GM12864 (cell line): ENCODE results near the gene CDKN2D.
A peak's percentile ranks its signal among the peaks of the same experiment; 100 is the strongest.

Experiments used
- DNase-seq: peaks from one replicate; pipeline ENCODE4 v3.0.0-alpha.2; 2011; ENCODE audit warnings: low read depth
- H3K4me3 ChIP-seq: 2 replicates; pipeline ENCODE4 v1.5.1; 2011; ENCODE audit warnings: mild to moderate bottlenecking, low read depth, low read length, control low read depth
- CTCF ChIP-seq: IDR thresholded peaks from 2 replicates; pipeline ENCODE4 v1.5.1; 2011; ENCODE audit warnings: low read depth, mild to moderate bottlenecking, moderate library complexity, low read length, control low read depth, inconsistent platforms; ENCODE audit errors: missing control alignments

CDKN2D gene

GRCh38 chr19:10566658-10567410 is 1.9 kb downstream of the CDKN2D start:
- peak; percentile 76 for DNase-seq
- TF ChIP-seq CTCF = no peak
- peak overlapping the region; percentile 83; the same call in 1 of the 2 replicates for H3K4me3 ChIP-seq

- no peak for TF ChIP-seq CTCF
- no peak for DNase-seq
- peak overlapping the region; percentile 83 for H3K4me3 ChIP-seq
Measured at GRCh38 chr19:10566408-10566657, 2.4 kb downstream of the CDKN2D start.

GRCh38 chr19:10565567-10566407 is 3.0 kb downstream of the CDKN2D start, which contains the start of gene KRI1:
Gene KRI1, minus strand, starts transcription at chr19:10566010. Its CDS starts 11 bp downstream, at chr19:10565999.
- peak; percentile 39 for TF ChIP-seq CTCF
- peak; percentile 92 for DNase-seq
- peak within 1 kb of the TSS; percentile 83 for H3K4me3 ChIP-seq

- no peak for DNase-seq
- H3K4me3 ChIP-seq = peak overlapping the region; percentile 83
- TF ChIP-seq CTCF = peak; percentile 58
Measured at GRCh38 chr19:10565028-10565566, 3.7 kb downstream of the CDKN2D start.

GRCh38 chr19:10562609-10563008 is 6.2 kb downstream of the CDKN2D start:
- DNase-seq = no peak
- no peak overlapping the region for H3K4me3 ChIP-seq
- no peak for TF ChIP-seq CTCF

GRCh38 chr19:10560154-10560553 is 8.6 kb downstream of the CDKN2D start:
- H3K4me3 ChIP-seq = no peak overlapping the region
- TF ChIP-seq CTCF = no peak
- no peak for DNase-seq
